Activated CD4-positive, alpha-beta T cell treated with anti-CD3 and anti-CD28 coated beads, Interleukin-2, amount 50 U/mL, for 24 hours (primary cell): ENCODE data around the gene ZMIZ1.

Source experiments
- DNase-seq, 2 donors: peaks; one replicate each; pipeline ENCODE4 v3.0.0-alpha.2; 2020; ENCODE audit warnings: low read depth in 1 of 2, low spot score in 1 of 2

ZMIZ1 gene

DNA sequence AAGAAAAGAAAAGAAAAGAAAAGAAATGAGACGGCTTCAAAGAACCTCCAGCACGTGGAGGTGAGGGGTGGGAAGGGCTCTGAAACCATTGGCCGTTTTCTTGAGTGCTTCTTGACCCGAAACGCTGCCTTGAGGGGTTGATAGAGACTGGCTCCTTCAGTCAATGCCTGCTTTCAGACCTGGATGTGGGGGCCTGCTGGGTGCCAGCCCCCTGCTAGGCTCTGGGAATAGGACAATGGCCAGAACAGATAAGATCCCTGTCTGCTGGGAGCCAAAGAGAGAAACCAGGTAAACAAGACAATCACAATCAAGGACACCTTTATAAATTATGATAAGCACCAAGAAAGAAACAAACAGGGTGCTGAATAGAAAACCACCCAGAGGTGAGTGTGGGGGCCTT lies 27.7 kb downstream of the ZMIZ1 start:
- DNase-seq: no peak

DNA sequence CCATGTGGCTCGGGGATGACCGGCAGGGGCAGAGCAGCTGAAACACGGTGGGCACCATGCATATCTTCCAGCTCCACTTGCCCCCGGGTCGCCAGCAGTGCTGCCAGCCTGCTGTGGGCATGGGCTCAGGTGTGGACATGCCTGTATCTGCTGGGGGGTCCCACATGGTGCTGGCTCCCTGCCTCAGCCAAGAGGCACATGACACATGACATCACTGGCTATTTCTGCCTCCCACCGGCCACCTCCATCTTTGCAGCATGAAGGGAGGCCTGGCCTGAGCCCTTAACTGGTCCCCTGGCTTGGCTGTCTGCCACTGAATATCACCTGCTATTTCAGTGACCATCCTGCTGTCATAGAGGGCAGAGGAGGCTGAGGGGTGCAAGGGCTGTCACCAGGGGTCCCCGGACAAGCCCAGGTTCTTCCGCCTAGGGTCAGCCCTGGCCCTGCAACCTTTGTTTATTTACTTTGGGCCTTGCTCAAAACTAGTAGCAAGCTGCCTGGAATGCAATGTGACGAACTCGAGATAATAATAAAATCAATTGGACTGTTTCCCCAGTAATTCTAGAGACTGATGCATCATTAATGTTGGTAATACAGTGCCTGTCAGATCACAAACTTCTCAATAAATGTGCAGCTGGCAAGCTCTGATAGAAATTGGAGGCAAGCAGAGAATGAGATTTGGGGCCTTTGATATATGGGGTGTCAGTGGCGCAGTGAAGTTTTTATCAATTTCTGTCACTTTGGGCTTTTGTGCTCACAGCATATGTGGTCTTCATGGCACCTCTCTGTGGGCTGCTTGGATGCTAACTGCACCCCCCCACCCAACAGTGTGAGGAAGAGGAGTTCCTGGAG lies 28.5 kb downstream of the ZMIZ1 start:
- DNase-seq: no peak

DNA sequence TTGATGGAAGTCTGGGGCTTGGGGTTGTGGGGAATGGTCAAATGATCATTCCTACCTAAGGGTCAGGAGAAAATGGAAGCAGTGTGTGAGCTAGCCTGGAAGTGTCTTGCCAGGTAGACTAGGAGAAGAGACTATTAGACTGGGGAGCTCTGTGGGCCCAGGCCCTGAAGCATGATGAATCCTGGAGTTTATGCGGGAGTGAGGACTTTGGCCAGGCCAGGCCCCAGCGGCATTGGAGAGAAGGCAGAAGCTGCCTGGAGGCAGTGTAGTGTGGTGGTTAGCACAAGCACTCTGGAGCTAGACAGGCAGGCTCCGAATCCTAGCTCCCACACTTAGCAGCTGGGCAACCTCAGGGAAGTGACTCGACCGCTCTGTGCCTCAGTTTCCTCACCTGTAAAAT lies 29.3 kb downstream of the ZMIZ1 start:
- no peak for DNase-seq

DNA sequence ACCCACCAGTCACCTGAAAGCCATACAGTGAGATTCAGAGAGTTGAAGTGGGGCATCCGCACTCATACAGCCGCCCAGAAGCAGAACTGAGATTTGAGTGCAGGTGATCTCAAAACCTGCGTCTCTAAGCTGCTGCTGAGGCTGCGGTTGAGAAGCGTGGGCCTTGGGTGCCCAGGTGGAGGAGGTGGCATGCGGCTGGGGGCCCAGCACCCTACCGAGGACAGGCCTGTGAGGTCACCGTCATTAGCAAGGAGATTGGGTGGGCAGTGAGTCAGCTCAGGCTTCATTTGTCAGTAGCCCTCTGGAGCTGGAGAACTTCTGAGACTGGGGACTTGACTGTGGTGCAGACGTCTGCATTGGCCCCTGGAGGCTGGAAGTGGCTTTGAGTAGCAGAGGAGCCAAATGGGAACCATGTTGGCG lies 29.8 kb downstream of the ZMIZ1 start:
- no peak for DNase-seq

DNA sequence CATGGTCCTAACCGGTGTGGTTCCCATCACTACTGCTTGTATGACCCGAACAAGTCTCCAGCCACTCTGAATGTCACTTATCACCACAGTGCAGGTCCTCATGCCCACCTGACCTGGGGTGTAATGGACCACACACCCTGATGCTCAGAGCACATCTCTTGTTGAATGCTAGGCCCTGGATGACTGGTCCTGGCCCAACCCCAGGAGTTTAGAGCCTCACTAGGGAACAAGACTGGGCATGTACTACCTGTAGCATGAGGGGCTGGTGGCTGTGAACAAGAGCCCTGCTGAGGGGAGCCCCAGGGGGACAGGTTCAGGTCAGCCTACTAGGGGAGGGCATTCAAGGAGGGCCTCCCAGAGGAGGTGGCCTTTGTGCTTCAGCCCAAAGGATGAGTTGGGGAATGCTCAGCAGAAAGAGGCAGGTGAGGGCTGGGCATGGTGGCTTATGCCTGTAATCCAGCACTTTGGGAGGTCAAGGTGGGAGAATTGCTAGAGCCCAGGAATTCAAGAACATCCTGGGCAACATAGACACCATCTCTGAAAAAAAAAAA lies 31.2 kb downstream of the ZMIZ1 start:
- DNase-seq: no peak

DNA sequence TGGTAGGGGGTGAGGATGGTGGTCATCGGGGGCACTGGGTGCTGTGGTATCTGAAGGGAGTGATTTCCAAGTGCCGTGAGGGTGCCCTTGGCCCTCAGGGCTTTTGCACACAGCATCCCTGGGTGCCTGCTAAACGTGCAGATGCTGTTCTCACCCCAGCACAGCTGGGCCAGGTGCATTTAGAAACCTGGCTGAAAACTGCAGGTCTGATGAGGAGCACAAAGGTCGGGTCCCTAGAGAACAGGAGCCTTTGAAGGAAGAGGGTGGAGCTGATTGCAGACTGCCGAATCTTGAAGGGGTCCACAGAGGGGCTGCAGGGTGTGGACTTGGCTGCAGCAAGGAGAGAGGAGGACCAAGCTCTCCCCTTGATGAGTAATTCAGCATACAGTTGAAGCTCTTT lies 32.0 kb downstream of the ZMIZ1 start:
- DNase-seq: no peak

DNA sequence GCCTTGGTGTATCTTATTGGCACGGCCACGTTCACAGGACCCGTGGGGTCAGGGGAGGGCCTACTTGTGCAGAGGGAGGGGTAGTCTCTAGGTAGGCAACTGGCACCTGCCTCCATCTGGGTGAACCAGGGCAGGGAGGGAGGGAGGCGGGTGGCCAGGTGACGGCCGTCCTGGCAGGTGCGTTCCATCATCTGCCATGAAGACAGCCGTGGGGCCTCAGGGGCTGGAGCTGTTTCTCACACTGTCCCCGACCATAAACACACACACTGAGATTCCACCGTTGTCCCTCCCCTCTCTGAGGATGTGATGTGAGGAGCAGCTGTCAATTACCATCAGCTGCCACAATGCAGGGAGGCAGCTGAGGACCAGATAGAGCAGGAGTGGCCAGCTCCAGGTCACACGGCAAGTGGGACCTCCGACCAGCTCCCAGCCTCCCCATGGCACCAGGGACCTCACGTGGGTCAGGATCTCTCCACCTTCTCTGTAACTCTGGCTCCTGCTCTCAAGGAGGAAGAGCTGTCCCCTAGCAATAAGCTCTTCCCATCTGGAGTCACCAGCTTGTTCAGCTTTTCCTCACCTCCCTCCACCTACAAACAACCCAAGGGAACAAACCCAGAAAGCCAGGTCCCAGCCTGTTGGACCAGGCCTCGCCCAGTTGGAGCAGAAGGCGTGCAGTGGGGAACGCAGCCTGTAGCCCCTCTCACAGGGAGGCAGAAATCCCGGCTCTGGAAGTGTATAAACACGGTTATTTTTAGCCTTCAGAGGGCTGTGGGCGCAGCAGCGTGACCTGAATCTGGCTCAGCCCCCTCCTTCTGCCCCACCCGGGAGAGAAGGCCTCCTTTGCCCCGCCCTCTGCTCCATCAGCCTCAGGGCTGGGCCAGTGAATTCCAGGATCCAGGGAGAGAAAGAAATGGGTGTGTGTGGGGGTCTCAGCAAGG lies 33.1 kb downstream of the ZMIZ1 start:
- no peak for DNase-seq

DNA sequence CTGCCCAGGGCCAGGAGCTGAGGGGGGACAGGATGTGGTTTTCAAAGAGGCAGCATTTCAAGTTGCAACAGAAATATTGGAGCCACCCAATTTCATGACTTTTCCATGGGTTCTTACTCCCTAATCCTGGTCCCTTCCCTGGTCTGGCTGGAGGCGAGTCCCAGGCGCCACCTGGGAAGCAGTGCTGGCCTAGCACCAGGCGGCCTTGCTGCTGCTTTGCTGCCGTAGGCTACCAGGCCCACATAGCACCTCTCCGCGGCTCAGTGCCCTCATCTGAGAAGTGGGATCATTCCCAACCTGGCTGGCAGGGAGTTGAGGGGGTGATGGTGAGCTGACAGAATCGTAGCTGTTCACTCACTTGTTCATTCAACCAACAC lies 33.7 kb downstream of the ZMIZ1 start:
- no peak for DNase-seq

DNA sequence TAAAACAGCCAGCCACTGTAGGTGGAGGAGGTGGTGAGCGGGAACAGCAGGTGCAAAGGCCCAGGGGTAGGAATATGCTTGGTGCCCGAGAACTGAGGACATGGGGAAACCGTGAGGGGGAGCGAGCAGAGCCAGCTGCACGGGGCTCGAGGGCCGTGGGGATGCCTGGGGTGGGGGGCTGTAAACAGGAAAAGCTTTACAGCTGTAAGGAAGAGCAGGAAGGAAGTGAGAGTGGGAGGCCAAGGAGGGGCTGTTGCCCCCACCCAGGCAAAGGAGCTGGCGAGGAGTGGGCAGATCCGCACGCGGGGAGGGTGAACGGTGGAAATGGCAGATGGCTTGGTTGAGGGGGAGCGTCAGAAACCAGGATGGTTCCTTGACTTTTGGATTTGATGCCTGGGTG lies 34.4 kb downstream of the ZMIZ1 start:
- DNase-seq: no peak

DNA sequence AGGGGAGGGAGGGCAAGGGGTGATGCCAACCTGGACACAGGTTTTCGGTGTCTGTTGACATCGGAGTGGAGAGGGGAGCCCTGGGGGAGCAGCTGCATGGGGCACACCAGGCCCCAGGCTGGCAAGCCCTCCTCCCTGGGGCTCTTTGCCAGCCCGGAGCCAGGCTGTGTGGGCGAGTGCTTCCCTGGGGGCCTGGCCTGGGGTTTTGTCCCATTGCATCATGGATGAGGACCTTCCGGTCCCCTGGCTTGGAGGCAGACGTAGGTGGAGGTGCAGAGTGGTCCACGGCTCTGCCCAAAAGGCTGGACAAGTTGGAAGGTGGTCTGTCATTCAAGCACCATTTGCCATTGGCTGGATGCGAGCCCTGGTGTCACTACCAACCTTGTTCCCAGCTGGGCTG lies 34.8 kb downstream of the ZMIZ1 start:
- DNase-seq: no peak

DNA sequence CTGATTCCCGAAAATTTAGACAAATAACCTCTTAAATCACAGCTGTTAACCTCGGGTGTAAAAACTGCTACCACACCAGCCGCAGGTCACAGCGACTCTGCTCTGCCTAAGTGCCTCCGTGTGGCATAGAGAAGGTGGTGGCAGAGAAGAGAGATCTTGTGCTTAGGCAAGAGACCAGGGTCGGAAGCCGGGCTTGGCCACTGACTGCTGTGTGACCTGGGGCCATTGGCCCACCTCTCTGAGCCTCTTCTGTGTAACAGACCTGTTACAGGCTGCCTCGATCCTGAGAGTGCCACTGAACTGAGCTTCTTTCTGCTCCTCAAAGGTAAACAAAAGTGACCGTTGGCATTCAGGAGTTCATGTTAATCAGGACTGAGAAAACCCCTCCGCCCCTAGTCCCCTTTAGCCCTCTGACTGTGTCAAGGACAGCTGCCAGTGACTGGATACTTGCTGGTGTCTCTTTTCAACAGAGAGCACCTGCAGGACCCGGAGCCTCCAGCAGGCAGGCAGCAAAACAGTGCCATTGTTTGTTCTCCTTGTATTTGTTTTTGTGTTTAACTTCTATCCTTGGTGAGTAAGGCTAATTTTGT lies 36.5 kb downstream of the ZMIZ1 start:
- DNase-seq: no peak

DNA sequence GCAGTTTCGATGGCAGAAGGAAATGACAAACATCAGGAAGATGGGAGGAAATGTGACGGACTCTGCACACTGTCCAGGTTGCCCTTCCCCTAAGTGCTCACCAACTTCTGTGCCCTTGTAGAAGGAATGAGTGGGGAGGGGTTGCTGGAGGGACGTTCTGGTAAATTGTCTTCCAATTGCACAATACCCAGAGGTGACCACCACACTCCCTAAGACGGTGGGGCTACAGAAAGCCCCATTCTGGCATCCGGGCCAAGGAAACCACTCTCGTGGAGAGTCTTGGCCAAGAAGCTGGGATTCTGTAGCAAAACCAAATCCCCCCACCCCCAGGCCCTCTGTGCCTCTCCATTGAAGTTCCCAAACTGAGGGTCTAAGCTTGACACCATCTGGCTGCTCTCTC lies 37.1 kb downstream of the ZMIZ1 start:
- no peak for DNase-seq

DNA sequence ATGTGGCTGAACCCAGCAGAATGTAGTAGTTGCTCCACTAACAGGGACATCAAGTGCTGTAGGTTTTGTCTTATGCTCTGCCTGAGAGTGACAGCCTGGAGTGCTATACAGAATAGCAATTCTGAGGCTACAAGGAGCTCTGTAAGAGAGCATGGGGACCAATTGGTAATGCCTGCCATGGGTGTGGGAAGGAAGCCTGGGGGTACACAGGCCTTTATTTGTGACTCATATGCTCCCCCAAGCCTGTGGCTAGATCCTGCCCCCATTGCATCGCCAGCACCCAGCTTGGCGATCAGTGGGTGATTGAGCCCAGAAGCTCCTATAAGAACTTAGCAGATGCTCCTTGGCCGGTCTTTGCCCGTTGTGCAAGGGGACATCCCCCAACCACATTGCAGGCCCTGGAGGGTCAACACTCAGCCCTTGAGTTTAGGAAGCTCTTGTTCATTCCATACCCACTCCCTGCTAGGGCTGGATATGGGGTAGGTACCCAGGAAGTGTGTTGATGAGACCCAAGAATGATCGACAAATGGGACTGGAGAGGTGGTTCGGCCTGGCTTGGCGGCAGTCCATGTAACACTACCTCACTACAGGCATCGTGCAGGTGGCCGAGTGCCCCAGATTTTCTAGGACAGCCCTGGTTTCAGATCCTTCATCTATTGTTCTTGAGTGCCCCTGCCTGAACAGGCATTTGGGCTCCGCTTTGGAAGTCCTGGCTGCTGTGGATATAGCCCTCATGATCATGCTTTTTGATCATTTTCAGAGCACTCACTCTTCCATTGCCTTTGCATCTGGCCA lies 37.7 kb downstream of the ZMIZ1 start:
- no peak for DNase-seq

DNA sequence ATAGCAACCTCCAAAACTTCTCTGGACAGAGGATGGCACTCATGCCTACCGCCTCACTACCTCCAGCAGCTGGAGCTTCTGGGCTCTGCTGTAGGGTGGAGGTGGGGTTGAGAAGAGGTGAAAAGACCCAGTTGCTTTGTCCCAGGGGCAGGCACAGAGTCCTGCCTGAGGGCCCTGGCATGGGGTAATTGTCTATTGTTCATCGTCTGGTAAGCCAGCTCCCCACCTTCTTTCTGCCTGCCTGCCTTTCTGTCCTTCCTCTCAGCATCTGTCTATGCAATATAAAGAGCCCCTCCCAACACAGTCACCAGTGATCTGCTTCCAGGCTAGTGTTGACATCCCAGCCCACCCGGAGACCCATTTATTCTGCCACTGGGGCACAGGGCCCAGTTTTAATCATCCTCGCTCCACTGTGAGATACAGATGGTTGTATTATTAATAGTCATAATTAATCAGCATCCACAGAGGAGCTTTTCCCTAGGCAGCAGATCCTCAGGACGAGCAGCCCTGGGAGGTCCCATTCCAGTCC lies 39.0 kb downstream of the ZMIZ1 start:
- DNase-seq: no peak

DNA sequence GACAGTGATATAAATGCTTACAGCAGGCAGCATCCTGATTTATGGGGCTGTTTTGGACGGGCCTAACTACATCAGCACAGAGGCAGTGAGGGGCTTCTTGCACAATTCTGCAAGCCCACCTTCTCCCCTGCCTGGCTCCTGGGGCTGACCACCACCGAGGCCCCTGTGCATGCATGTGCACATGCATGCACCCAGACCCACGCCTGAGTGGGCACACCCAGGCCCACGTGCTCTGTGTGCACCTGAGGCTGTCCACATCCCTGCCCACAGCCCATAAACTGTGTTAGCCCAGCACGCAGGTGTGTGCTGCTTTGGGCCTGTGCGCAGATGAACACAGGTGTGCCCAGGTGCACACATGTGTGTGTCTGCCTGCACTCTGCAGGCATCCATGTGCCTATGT lies 40.0 kb downstream of the ZMIZ1 start:
- DNase-seq: no peak

DNA sequence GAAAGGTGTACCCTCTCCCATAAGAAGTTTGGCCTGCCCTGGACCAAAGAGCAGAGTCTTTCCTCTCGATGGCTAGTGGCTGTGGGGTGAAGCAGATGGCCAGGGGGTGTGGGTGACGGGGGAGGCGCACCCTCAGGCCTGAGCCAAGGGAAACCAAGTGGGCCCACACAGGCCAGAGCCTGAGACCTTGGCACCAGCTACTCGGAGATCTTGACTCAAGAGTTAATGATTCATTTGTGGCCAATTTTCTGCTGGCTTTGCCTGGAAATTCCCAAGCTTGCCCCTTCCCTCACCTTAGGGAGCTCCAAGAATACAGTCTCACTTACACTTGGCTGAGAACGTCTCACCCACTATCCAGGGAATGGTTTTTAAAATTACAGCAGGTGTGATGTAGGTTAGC lies 42.7 kb downstream of the ZMIZ1 start:
- no peak for DNase-seq

DNA sequence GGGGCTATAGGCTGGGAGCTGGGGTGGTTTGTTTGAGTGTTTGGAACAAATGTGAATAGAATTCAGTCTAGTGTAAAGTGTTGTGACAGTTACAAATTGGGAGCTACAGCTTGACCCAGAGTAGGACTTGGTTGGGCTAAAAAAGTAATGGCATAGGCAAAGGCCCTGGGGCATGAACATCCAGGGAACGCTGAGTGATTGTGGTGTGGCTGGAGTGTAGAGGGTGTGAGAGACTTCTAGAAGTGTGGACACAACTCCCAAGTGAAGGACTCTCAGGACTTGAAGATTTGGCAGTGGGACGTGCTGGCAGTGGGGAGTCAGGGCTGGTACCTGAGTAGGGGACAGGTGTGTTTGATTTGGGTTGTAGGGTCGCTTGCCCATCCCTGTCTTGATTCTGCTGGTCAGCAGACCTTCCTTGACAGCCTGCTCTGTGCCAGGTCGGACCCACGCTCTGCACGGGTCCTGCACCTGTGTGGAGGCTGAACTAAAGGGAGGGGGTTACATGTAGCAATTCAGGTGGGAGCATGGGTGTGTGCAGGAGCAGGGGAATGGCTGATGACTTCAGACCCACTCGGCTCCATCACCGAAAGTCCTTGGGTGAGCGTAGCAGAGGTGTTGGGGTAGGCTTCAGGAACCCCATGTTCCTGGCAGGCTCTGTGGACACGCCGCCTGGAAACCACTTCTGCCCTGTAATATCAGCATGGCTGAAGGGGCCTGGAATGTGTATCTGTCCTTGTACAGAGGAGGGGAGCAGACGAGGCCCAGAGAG lies 43.3 kb downstream of the ZMIZ1 start:
- DNase-seq: no peak

DNA sequence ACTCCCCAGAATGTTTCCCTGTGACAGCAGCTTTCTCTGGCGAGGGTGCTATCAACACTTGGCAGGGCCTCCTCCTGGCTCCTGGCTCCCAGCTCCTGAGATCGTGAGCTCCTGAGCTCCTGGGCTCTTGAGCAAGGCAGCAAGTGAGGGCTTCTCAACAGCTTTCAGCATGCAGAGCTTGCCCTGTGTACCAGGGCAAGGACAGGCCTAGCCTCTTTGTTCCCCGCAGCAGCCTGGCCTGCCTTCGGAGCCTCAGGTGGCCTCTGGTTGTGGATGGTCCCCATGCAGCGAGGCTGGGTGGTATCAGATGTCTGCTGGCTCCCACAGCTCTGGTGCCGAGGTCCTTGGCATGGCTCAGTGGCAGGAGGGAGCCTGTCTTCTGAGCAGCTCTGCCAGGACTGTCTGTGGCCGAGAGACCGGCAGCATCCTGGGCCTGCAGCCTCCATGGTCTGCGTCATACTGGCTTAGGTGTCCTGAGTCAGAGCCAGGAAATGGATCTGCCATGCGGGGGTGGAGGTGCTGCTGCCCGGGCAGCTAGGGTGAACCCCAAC lies 44.2 kb downstream of the ZMIZ1 start:
- DNase-seq: no peak

DNA sequence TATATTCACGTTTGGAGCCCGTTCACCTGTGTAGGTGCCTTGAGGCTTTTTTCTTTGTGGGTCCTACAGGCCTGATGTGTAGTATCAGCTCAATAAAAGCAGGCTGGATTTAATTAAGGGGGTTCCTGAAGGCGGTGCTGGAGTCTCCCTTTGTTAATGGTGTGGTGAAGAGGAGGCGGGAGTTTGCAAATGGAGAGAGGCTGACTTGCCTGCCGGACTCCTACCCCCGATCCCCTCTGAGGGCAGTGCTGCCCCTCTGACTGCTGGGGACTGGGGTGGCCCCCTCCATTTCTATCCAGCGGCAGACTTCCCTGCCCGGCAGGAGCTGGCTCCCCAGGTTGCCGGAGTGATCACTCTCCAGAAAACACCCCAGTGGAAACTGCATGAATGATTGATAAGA lies 45.1 kb downstream of the ZMIZ1 start:
- DNase-seq: no peak

DNA sequence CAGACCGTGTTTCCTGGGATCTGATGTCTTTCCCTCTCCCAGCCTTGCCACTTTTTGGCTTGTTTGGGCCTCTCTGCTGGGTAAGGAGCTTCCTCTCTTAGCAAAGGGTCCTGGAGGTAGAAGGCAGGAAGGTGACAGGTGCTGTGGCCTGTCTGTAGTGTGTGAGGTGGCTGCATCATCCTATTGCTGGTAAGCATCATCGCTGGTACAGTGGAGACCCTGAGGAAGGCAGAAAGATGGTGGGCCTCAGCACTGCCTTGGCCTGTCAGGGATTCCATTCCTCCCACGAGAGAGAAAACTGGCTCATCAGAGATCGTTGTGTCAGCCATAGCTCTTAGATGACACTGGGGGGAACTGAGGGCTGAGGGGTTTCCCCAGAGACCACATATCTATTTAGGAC lies 46.5 kb downstream of the ZMIZ1 start:
- DNase-seq: no peak
